GM18502 (cell line): ENCODE measurements around the gene MPZL1.
A peak's percentile ranks its signal among the peaks of the same experiment; 100 is the strongest.
"Not testable (repeated sequence)": the region's sequence is repeated elsewhere in the genome, so short reads cannot be mapped to it uniquely, and the experiment has no call there.

Source experiments
- ATAC-seq: cut with Tn5 transposase; IDR thresholded peaks from one replicate; pipeline ENCODE4 v1.9.1; 2021; ENCODE audit warnings: mild to moderate bottlenecking; ENCODE audit not compliant: unreplicated experiment, poor library complexity

The MPZL1 gene

DNA sequence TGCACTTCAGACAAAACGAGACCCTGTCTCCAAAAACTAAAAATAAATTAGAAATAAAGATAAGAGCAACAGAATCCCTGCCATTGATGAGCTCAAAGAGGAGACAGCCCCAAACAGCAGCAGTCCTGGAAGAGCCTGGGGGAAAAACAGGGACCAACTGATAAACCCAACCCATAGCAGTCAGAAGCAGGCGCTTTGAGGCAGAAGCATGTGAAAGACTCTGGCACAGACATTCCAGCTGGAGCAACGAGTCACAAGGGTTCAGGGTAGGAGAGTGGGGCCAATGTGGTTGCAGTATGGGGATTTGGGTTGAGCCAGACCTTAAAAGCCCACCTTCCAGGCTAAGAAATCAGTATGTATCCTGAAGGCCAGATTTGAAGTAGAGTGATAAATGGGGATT, 78.5 kb downstream of the MPZL1 start:
- ATAC-seq, result no peak

DNA sequence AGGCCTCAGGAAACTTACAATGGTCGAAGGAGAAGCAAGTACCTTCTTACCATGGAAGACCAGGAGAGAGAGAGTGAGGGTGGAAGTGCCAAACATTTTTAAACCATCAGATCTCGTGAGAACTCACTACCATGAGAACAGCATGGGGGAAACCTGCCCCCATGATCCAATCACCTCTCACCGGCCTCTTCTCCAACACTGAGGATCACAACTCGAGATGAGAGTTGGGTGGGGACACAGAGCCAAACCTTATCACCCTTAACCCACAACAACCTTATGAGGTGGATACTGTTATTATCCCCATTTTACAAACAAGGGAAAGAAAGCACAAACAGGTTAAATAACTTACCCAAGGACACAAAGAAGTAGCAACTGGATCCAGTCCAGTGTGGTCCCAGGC, 80.5 kb downstream of the MPZL1 start:
- no peak for ATAC-seq

DNA sequence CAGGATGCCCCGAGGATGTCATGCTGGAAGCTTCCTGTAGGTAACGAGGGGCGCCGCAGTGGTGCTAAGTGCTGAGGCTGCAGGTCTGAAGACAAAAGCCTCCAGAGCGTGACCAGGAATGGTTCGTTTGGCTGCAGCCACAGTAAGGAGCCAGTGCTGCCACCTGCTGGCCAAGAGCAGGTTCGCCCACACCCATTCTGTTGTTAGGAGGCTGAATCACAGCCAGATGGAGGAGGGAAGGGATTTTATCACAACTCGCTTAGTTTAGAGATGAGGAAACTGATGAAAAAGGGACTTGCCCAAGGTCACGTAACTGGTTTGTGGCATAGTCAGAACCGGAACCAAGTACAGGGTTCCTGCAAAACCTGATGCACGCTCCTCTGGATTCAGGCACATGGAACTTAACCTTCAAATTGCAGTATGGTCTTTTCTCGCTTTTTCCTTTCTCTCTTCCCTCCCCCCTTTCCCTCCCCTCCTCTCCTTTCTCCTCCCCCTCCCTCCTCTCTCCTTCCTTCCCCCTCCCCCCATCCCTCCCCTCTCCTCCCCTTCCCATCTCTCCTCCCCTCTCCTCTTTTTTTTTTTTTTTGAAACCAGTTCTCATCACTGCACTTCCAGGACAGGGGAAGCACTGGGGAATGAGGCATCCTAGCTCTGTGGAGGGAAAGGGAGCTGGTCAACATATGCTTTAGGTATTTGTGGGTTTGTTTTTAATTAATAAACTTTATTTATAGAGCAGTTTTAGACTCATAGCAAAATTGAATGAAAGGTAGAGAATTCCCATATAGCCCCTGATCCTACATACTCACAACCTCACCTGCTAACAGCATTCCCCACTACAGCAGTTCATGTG, 81.8 kb downstream of the MPZL1 start:
- peak; percentile 92 for ATAC-seq

DNA sequence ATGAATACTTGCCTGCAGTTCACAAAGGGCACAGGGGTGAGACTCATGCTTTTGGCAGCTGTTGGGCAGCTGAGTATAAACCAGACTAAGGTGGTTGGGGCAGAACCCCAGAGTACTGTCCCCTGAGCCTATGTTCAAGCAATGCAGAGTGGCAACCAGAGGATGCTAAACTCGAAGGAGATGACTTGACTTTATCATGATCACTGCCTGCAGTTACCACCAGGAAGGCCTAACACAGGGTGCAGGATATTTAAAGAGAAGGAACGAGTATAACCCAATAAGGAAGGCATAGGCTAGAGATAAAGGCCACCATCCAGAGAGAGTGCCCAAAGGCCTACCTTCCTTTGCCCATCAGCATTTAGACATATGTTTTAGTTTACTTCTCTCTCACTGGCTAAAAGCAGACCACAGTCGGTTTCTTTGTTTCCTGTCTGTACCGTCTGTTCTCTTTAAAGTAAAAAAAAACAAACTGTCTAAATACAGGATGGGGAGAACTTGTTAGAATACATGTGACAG, 83.3 kb downstream of the MPZL1 start:
- peak; percentile 53 for ATAC-seq

DNA sequence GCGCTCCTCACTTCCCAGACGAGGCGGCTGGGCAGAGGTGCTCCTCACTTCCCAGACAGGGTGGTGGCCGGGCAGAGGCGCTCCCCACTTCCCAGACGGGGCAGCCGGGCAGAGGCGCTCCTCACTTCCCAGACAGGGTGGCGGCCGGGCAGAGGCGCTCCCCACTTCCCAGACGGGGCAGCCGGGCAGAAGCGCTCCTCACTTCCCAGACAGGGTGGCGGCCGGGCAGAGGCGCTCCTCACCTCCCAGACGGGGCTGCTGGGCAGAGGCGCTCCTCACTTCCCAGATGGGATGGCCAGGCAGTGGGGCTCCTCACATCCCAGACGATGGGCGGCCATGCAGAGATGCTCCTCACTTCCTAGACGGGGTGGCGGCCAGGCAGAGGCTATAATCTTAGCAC, 84.5 kb downstream of the MPZL1 start:
- ATAC-seq, result not testable (repeated sequence)

DNA sequence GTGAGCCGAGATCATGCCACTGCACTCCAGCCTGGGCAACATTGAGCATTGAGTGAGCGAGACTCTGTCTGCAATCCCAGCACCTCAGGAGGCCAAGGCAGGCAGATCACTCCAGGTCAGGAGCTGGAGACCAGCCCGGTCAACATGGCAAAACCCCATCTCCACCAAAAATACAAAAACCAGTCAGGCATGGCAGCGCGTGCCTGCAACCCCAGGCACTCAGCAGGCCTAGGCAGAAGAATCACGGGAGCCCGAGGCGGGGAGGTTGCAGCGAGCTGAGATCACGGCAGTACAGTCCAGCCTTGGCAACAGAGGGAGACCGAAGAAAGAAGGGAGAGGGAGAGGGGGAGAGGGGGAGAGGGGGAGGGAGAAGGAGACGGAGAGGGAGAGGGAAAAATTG, 84.9 kb downstream of the MPZL1 start:
- ATAC-seq, result not testable (repeated sequence)

DNA sequence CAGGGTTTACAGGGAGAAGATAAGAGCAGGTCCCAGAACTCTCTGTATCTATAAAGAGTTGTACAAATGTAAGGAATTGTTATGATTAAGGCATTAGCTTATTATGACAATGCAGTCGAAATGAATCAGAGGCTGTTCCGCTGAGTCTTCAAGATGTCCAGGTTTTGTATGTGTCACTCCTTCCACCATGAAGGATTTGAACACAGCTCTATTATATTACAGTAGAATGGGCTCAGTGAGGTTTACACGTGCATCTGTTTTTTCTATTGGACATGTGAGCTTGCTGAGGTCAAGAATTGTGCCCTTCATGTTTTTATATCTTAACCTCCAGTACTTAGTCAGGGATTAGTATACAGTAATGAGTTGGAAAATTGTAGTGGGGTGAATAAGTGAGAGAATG, 86.3 kb downstream of the MPZL1 start:
- no peak for ATAC-seq

DNA sequence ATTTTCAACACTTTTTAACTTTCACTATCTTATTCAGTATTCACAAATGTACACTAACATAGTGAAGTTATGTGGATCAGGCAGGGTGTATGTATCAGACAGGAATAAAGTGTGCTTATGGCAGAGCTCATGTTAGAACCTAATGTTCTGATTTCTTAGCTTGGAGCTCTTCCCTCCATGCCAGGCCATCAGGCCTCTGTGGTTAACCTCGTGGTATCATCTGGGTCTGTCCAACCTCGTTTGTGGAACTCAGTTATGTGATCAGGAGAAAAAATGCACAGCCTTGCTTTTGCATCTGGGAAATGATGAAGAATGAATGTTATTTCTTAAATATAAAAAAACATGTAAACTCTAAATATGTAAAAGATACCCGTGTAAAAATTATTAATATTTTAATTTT, 86.9 kb downstream of the MPZL1 start:
- ATAC-seq, result no peak

DNA sequence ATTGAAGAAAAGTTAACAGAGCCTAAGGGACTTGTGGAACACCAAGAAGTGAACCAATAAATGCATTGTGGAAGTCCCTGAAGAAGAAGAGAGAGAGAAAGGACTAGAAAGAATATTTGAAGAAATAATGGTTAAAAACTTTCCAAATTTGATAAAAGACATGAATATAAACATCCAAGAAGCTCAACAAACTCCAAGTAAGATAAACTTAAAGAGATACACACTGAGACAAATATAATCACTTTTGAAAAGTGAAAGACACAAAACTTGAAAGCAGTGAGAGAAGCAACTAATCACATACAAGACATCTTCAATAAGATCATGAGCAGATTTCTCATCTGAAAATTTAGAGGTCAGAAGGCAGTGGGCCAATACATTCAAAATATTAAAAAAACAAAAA, 91.2 kb downstream of the MPZL1 start:
- ATAC-seq, result no peak

DNA sequence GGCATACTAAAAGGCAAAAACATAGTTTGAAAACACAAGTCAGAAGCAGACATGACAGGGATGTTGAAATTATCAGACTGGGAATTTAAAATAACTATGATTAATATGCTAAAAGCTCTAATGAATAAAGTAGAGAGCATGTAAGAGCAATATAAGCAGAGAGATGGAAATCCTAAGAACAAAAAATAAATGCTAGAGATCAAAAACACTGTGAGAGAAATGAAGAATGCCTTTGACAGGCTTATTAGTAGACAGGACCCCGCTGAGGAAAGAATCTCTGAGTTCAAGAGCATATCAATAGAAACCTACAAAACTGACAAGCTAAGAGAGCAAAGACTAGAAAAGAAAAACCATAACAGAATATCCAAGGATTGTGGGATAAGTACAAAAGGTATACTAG, 93.9 kb downstream of the MPZL1 start:
- no peak for ATAC-seq

DNA sequence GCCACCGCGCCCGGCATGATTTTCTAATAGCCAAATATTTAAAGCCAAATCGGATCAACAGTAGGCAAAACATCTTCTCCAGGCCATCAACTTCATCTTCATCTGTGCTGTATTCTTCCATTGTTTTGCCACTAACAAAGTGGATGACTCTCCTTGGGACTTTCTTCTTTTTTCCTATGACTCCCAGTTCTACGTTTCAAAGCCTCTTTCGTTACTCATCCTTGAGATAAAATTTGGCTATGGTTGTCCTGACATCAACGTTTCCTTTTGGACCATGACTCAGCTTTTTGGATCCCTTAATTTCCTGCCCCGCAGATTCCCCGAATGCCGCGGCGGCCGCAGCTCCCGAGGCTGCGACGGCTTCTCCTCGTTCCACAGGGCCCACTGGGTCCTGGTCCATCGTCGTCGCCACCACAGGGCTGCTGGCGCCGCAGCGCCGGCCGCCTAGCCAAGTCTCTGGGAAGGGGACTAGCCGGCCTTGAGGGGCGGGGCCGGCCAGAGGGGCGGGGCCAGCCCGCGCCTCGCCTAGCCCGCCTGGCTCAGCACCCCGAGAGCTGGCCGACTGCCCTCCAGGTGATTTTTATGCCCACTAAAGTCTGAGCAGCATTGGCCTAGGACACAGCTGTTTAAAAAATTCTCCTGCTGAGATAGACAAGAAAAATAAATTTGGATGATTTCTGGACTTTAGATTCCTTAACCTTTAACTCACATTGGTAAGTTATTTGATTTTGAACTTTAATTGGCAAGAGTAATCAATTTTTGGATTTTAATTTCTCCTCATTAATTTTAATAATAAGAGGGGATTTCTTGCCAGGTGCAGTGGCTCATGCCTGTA, 98.3 kb downstream of the MPZL1 start:
- ATAC-seq, result peak; percentile 60

DNA sequence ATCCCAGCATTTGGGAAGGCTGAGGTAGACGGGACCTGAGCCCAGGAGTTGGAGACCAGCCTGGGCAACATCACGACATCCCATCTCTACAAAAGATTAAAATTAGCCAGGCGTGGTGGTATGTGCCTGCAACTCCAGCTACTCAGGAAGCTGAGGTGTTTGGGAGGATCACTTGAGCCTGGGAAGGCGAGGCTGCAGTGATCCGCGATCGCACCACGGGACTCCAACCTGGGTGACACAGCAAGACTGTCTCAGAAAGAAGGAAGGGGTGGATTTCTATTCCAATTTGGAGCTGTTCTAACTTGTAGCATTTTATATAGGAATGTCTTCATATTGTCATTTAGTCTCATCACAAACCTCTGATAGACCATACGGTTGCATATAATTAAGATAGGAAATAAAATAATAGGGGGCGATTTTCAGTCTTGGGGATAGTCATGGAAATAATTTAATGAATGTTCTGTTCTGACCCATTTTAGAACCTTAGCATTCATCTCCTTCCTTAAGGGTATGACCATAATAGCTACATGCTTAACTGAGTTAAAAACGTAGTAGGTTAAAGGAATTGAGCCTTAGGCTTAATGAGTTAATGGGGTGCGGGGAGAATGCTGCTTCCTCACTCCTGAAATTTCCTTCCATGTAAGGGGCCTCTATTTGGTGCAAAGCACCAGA, 99.0 kb downstream of the MPZL1 start:
- no peak for ATAC-seq

DNA sequence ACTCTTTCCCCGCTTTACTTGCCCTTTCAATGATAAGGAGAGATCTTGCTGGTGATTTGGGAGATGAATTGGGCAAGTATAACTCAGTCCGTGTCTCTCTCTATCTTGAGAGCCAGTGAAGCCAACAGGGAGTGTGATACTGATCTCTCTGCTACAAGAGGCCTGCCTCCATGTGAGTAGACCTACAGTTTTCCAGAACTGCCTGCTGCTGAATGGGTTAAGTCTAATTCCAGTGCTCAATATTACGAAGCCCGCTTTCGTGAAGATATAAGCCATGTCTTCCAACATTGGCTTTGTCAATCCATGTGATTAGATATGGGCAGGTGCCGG, 99.5 kb downstream of the MPZL1 start:
- ATAC-seq, result no peak

DNA sequence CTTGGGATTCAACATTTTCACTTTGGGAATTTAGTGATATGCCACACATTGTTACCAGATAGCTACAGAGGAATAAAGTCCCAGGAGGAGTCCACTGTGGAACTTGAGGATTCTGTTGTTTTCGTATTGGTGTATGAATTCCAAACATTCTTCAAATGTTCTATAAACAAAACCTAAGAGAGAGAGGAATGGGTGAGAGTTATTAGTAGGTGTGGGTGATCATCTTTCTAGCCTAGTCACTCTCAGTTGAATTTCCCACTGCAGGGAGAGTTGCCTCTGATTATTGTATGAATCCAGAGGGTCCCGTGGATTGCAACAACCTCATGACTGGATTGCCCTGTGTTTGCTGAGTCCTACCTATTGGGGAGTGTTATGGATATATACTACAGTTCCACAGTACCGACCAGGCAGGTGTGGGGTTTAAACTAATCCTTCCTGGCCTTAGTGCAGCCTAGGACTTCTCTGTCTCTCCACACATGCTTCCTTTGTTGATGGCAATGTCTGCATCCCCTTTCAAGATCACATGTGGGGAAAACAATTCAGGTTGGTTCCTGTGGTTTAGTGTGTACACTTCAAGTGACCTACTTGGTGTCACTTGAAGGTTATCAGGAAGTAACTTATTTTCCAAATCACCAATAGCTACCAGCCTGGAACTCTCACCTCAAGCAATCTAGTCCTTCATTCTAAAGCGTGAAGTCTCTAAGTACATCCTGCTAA, 100.3 kb downstream of the MPZL1 start:
- ATAC-seq, result no peak

DNA sequence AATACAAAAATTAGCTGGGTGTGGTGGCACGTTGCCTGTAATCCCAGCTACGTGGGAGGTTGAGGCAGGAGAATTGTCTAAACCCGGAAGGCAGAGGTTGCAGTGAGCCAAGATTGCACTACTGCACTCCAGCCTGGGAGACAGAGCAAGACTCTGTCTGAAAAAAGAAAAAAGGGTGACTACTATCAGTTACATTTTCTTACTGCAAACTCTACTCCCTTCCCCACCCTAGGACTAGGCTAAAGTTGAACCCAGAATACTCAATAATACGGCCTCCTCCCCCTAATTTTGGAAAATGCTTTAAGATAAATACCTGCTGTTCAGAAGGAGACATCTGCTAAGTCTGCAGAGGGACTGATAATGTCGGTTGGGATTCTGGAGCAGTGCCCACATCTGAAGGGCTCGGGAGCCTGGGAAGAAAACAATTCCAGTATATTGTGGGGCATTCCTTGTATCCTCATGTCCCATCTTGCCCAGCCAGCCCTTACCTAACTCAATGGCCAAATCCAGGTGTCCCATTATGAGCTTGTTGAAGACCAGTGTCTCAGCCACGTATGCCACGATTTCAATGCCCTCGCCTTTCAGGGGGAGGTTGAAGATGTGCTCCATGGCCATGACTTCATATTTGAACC, 102.5 kb downstream of the MPZL1 start:
- no peak for ATAC-seq

DNA sequence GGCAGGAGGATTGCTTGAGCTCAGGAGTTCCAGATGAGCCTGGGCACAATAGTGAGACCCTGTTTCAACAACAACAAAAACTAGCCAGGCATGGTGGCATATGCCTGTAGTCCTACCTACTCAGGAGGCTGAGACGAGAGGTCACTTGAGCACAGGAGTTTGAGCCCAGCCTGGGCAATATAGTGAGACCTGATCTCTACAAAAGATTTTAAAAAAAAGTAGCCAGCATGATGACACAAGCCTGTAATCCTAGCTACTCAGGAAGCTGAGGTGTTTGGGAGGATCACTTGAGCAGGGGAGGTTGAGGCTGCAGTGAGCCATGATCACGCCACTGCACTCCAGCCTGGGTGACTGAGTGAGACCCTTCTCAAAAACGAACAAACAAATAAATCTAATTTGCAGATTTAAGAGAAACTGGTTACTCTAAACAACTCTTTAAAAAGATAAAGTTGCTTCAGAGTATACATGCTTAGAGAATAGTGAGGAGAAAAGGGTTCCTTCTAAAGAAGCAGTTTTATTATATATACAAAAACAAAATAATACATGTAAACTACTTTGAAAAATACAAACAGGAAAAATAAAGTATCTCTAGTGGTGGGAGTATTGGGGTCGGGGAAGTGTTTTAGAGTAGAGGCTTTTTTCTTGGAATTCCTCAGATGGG, 103.8 kb downstream of the MPZL1 start:
- no peak for ATAC-seq

DNA sequence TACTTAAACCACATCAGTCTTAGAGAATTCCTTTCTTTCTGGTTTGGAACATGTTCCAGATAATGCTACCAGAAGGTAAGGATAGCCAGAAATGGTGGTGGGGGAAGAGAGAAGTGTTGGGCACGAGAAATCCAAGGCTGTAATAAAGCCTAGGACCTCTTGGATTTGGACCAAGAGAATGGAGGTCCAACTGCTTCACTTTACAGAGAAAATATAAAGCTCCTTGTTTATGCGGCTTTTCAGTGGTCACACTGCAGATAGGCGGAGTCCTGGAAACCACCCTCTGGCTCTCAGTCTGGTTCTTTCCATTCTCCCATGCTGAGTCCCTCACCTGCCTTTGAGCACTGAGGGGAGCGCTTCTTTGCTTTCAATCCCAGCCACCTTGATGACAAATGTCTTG, 104.3 kb downstream of the MPZL1 start:
- no peak for ATAC-seq

DNA sequence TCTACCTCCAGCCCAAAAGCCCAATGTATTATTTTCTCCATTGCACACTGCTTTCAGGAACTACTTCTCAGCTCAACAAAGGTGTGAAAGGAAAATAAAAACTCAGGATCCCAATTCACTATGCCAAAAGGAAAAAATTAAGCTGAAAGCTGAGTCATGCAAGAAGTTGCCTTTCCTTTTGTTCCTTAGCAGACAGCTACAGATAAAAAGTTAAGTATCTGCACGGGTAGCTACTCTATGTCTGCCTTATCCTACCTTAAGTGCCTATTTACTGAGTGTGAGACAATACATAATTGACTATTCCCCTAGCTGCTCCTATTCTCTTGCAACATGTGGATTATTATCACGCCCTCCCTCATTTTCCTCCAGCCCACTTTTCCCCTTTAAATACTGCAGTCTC, 108.1 kb downstream of the MPZL1 start:
- ATAC-seq, result no peak

DNA sequence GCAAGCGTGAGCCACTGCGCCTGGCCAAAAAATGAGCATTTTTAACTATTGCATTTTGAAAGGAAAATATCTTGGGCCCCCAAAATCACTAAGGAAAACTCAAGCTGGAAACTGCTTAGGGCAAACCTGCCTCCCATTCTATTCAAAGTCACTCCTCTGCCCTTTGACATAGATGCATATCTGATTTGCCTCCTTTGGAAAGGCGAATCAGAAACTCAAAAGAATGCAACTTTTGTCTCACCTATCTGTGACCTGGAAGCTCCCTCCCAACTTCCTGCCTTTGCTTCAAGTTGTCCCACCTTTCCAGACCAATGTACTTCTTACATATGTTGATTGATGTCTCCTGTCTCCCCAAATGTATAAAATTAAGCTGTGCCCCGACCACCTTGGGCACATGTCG, 108.9 kb downstream of the MPZL1 start:
- not testable (repeated sequence) for ATAC-seq
